Erythroblast (primary cell): ENCODE results near the gene C1orf52.

ENCODE experiments used
- GATA1 ChIP-seq: IDR thresholded peaks from 2 replicates; pipeline ENCODE4 v1.6.1; 2011; ENCODE audit warnings: low read depth, mild to moderate bottlenecking, control low read depth, low read length, moderate library complexity
- POLR2A ChIP-seq: IDR thresholded peaks from 2 replicates; pipeline ENCODE4 v1.6.1; 2011; ENCODE audit warnings: mild to moderate bottlenecking, low read length

DNA sequence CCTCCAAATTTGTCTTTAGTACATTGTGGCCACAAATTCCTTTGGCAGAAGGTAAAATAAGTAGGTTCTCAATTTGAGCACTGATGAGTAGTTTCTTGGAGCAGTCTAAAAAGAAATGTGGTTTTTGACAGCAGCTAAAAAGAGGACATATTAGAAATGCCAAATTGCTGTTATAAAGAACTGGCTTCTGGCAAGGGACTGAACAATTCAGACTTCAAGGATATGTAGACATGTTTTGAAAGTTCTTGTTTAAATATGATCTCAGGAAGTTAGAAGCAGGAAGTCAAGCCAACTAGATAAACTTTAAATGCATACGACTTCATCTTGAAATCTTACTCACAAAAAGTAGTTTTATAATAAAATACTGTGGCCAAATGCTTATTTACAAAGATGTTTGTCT is 18.8 kb downstream of the C1orf52 start:
- TF ChIP-seq POLR2A: no peak
- no peak for TF ChIP-seq GATA1
